HG03378 (cell line): Measurements from ENCODE around the gene CUL2.
"Not testable (repeated sequence)": the region's sequence is repeated elsewhere in the genome, so short reads cannot be mapped to it uniquely, and the experiment has no call there.

Experiments used
- ATAC-seq: cut with Tn5 transposase; IDR thresholded peaks from one replicate; pipeline ENCODE4 v1.9.1; 2021; ENCODE audit warnings: mild to moderate bottlenecking, moderate library complexity; ENCODE audit not compliant: unreplicated experiment

Gene CUL2

GRCh38 chr10:34985823-34986222 is 104.3 kb downstream of the CUL2 start:
- ATAC-seq = no peak

DNA sequence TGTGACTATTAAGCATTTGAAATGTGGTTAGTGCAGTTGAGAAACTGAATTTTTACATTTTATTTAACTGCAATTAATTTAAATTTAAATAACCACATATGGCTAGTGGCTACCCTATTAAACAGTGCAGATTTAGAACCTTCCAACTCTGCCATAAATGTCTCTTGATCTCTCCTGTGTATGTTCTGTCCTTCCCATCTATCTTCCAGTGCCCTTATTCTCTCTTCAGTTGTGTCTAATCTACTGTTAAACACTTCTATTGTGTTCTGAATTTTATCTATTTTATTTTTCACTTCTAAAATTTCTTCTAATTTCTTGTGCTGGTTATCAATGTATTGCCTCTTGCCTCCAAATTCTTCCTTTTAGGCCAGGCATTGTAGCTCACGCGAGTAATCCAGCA is 105.0 kb downstream of the CUL2 start:
- no peak for ATAC-seq

DNA sequence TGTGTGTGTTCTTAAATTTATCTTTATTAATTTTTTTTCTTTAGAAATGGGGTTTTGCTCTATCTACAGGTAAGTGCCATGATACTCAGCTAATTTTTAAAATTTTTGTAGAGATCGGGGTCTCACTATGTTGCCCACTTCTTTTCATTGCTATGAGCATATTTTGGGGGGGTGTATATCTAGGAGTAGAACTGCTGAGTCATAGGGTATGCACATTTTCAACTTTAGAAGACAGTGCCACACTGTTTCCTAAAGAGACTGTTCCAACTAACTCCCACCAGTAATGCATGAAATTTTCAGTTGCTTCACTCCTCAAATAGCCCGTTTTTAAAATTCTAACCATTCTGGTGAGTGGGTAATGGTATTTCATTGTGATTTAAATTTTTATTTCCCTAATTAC is 108.3 kb downstream of the CUL2 start:
- ATAC-seq = no peak

- ATAC-seq = no peak
Observed at GRCh38 chr10:34979938-34980337, 110.2 kb downstream of the CUL2 start.

- no peak for ATAC-seq
Observed at GRCh38 chr10:34978080-34978479, 112.1 kb downstream of the CUL2 start.

- not testable (repeated sequence) for ATAC-seq
Observed at GRCh38 chr10:34976380-34976910, 113.7 kb downstream of the CUL2 start.

DNA sequence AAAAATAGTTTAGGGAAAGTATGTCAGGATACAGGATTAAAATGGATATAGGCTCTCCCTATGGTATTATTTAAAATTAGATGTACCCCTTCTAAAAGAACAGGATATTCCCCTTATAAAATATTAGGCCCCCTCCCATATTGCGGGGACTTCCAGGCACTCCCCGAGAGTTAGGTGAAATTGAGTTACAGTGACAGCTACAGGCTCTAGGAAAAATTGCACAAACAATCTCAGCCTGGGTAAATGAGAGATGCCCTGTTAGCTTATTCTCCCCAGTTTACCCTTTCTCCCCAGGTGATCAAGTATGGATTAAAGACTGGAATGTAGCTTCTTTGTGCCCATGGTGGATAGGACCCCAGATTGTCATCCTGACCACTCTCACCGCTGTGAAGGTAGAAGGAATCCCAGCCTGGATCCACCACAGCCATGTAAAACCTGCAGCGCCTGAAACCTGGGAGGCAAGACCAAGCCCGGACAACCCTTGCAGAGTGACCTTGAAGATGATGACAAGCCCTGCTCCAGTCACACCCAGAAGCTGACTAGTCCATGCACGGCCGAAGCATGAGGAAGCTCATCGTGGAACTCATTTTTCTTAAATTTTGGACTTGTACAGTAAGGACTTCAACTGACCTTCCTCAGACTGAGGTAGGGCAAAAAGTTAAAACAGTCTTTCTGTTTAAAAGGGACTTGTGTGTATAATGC is 115.6 kb downstream of the CUL2 start:
- ATAC-seq = not testable (repeated sequence)

- not testable (repeated sequence) for ATAC-seq
Observed at GRCh38 chr10:34973757-34974156, 116.4 kb downstream of the CUL2 start.

DNA sequence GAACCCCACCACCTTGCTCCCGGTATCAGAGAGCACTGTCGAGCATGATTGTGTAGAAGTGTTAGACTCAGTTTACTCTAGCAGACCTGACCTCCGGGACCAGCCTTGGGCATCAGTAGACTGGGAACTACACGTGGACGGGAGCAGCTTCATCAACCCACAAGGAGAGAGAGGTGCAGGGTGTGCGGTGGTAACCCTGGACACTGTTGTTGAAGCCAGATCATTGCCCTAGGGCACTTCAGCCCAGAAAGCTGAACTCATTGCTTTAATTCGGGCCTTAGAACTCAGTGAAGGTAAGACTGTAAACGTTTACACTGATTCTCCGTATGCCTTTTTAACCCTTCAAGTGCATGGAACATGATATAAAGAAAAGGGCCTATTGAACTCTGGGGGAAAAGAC is 117.0 kb downstream of the CUL2 start:
- ATAC-seq = not testable (repeated sequence)

GRCh38 chr10:34972591-34972990 is 117.5 kb downstream of the CUL2 start:
- not testable (repeated sequence) for ATAC-seq

DNA sequence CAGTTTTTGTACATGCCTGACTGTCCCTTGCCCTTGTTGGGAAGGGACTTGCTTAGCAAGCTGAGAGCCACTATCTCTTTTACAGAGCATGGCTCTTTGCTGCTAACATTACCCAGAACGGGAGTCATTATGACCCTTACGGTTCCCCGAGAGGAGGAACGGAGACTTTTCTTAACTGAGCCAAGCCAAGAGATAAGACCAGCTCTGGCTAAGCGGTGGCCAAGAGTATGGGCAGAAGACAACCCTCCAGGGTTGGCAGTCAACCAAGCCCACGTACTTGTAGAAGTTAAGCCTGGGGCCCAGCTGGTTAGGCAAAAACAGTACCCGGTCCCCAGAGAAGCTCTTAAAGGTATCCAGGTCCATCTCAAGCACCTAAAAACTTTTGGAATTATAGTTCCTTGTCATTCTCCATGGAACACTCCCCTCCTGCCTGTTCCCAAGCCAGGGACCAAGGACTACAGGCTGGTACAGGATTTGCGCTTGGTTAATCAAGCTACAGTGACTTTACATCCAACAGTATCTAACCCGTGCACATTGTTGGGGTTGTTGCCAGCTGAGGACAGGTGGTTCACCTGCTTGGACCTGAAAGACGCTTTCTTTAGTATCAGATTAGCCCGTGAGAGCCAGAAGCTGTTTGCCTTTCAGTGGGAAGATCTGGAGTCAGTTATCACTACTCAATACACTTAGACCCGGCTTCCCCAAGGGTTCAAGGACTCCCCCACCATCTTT is 118.4 kb downstream of the CUL2 start:
- ATAC-seq = not testable (repeated sequence)

GRCh38 chr10:34969171-34969570 is 121.0 kb downstream of the CUL2 start:
- ATAC-seq = no peak

DNA sequence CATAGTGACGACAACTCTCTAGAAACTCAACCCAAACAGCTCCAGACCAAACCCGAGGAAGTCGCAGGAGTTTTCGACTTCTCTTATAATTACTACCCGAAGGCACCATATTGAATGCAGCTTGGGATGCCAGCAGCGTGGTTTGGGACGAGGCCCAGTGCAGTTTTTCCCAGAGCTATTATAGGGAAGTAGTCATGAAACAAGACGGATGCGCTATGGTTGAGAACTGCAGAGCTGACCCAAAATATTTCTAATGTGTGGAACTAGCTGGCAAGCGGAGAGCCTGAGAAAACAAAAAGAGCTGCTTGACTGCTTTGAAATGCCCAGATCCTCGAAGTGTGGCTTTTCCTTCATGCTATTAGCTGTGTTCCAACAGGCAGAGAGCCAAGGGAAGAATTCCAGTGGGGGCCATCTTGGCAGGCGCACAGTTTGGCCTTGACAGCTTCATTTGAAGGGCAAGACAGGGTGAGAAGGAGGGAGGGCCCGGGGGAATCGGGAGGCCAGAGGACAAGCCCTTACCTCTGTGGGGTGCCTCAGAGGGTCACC is 122.7 kb downstream of the CUL2 start:
- no peak for ATAC-seq

DNA sequence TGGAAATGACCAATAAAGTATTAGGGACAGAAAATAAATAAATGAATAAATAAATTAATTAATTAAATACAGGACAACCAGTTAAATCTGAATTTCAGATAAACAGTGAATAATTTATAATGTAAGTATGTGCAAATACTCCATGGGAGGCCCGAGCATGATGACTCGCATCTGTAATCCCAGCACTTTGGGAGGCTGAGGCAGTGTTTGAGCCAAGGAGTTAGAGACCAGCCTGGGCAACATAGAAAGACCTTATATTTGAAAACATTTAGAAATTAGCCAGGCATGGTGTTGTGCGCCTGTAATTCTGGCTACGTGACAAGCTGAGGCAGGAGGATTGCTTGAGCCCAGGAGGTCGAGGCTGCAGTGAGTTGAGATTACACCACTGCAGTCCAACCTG is 123.7 kb downstream of the CUL2 start:
- no peak for ATAC-seq

- no peak for ATAC-seq
Observed at GRCh38 chr10:34966040-34966439, 124.1 kb downstream of the CUL2 start.

GRCh38 chr10:34964166-34964800 is 125.9 kb downstream of the CUL2 start:
- ATAC-seq = no peak

- no peak for ATAC-seq
Observed at GRCh38 chr10:34962866-34963265, 127.3 kb downstream of the CUL2 start.

DNA sequence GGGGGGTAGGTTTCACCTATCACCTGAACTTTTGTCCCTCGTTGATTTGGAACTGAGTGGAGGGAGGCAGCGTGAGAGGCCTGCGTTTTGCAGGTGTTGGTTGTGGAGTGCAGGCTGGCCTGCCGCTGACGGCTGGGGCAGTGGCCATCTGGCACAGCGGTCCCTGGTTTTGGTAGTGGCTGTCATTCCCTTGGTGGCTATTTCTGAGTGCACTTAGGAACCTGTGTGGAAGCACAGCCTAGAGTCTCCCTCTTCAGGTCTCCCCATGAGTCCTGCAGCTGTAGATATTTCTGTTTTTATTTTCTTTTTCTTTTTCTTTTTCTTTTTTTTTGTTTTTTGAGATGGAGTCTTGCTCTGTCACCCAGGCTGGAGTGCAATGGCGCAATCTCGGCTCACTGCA is 129.2 kb downstream of the CUL2 start:
- no peak for ATAC-seq

DNA sequence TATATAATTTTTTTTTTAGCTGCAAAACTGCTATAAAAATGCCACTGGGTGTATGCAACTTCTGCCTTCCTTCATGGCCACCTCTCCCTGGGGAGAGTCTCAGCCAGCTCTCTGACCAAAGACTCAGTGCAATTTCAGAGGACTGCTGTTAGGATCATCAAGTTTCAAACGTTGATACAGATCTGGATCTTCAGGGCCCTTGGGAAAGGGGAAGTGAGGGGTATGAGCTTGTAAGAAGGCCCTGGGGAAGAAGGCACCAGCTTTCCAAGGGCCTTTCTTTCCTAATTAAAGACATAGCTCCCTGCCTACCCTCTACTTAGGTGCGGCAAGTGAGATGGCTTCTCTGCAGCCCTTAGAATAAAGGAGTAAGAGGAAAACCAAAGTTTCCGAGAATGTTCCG is 130.4 kb downstream of the CUL2 start:
- ATAC-seq = no peak

- no peak for ATAC-seq
Observed at GRCh38 chr10:34959321-34959720, 130.8 kb downstream of the CUL2 start.
